Adrenal gland (tissue), 12 donors: Measurements from ENCODE around the gene CGREF1. TPM values are rescaled to one million over a fixed set of nuclear protein-coding genes. Genes with fewer than 3 reads are reported as not detected.
A peak's percentile ranks its signal among the peaks of the same experiment; 100 is the strongest.

Experiments used
- DNase-seq, 7 donors: peaks; one replicate each; pipeline ENCODE4 v3.0.0-alpha.2; 2019 to 2020
- H3K27ac ChIP-seq, 5 donors: fragments of 200-600 bp; sonication (generic) in 4 of 5; 1 replicate in 3 of 5; 2 replicates in 2 of 5; pipeline versions ENCODE4 v1.5.1 to v1.8.0; 2016 to 2020; ENCODE audit warnings: mild to moderate bottlenecking in 1 of 5
- H3K27me3 ChIP-seq: fragments of 200-600 bp; 2 replicates; pipeline ENCODE4 v1.8.0; 2021
- H3K36me3 ChIP-seq, 2 donors: fragments of 200-600 bp; replicated peaks in 1 of 2; 1 replicate in 1 of 2; 2 replicates in 1 of 2; pipeline versions ENCODE4 v1.5.1 to v1.8.0; 2018 to 2022
- H3K4me1 ChIP-seq, 2 donors: fragments of 200-600 bp; replicated peaks in 1 of 2; 1 replicate in 1 of 2; 2 replicates in 1 of 2; pipeline versions ENCODE4 v1.5.1 to v1.8.0; 2018 to 2021
- H3K4me3 ChIP-seq, 4 donors: fragments of 200-600 bp; sonication (generic) in 3 of 4; one replicate each; pipeline ENCODE4 v1.5.1; 2016 to 2018
- H3K9me3 ChIP-seq, 3 donors: fragments of 200-600 bp; sonication (generic) in 1 of 3; replicated peaks in 1 of 3; 1 replicate in 2 of 3; 2 replicates in 1 of 3; pipeline versions ENCODE4 v1.5.1 to v1.8.0; 2016 to 2021
- POLR2A ChIP-seq, 2 donors: fragments of 450-650 bp; IDR thresholded peaks; one replicate each; pipeline ENCODE4 v1.6.1; 2017; ENCODE audit warnings: antibody characterized with exemption in 2 of 2, mild to moderate bottlenecking in 2 of 2, moderate library complexity in 1 of 2
- WGBS, 4 donors: extraction: QIAGEN DNeasy Blood & Tissue Kit in 2 of 4; methylation state at CpG; one replicate each; pipeline versions ENCODE4 v1.1.5 to v1.1.7; 2013 to 2017; 5-methylcytosine and 5-hydroxymethylcytosine counted together
- intact Hi-C, 2 donors: fragments of 100-400 bp; cut with DNase I; formaldehyde crosslinking; loops; one replicate each; pipeline versions ENCODE4 v1.14.1 to v1.15.0; 2022 to 2023
- polyA plus RNA-seq, 3 donors: library from polyadenylated mRNA; stranded (reverse); fragments of 200-250 nt in 2 of 3; fragments of 350-450 nt in 1 of 3; fragmentation: Illumina TruSeq in 1 of 3; extraction: RNeasy Lipid Tissue Mini Kit (QIAGEN cat#74804) in 1 of 3; gene quantifications; one replicate each; pipeline ENCODE4 v1.2.3, GENCODE V29; 2013 to 2014
- total RNA-seq, 9 donors: library from RNA; depleted of rRNA in 4 of 9; stranded (reverse); fragments of >200 nt in 4 of 9; fragments of 120-200 nt in 1 of 9; fragmentation: NEBNext Ultra II Directional in 1 of 9; extraction: Animal tissue kit (Norgen Biotek cat#: 25700) in 1 of 9; gene quantifications; one replicate each; pipeline versions ENCODE4 v1.1.0 to v1.2.4, GENCODE V29; 2013 to 2023
- TF ChIP-seq, protein P1 (sequence below), 6 experiments: fragments of 450-650 bp in 4 of 6; fragments of 200-600 bp in 2 of 6; sonication (generic) in 1 of 6; IDR thresholded peaks; 1 replicate in 5 of 6; 2 replicates in 1 of 6; pipeline versions ENCODE4 v1.5.1 to v1.8.0; 2016 to 2021; ENCODE audit warnings: antibody characterized with exemption in 6 of 6, mild to moderate bottlenecking in 2 of 6, moderate library complexity in 1 of 6
- donor health status: healthy with polysubstance abuse.
- donor health status: Bipolar disorder and iron deficiency.
- donor health status: DM: yes; HTN: yes; CAD: no.
- donor health status: DM: no; HTN: no; CAD: no.
- donor health status: DM: no; HTN: no; CAD: no.
- donor health status: DM: yes; HTN: yes; CAD: no.

CGREF1 gene
- total and polyA plus RNA-seq, 12 donors = 0.52 to 4.7 (median 1.3) TPM; not detected in 1

GRCh38 chr2:27095745-27096651 is 22.9 kb downstream of the CGREF1 start:
- H3K9me3 ChIP-seq = no peaks in the 10 kb centered on the region
- peak overlapping the region in 3 of 5 donors; percentile 52 to 78 (median 58) for H3K27ac ChIP-seq
- TF ChIP-seq, protein P1, sequence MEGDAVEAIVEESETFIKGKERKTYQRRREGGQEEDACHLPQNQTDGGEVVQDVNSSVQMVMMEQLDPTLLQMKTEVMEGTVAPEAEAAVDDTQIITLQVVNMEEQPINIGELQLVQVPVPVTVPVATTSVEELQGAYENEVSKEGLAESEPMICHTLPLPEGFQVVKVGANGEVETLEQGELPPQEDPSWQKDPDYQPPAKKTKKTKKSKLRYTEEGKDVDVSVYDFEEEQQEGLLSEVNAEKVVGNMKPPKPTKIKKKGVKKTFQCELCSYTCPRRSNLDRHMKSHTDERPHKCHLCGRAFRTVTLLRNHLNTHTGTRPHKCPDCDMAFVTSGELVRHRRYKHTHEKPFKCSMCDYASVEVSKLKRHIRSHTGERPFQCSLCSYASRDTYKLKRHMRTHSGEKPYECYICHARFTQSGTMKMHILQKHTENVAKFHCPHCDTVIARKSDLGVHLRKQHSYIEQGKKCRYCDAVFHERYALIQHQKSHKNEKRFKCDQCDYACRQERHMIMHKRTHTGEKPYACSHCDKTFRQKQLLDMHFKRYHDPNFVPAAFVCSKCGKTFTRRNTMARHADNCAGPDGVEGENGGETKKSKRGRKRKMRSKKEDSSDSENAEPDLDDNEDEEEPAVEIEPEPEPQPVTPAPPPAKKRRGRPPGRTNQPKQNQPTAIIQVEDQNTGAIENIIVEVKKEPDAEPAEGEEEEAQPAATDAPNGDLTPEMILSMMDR (IDR thresholded peaks at IDR 0.05) = no peak
- H3K27me3 ChIP-seq = no peaks in the 10 kb centered on the region
- DNase-seq = peak; percentile 68 to 85 (median 76)
- 5 to 21% (median 17%) methylated on average over 7 to 18 of the region's 18 CpGs for WGBS, 4 donors
- H3K36me3 ChIP-seq = no peaks in the 10 kb centered on the region
- H3K4me3 ChIP-seq = peak overlapping the region in 2 of 4 donors; percentile 5 to 41
- peaks cover 13 to 26% of the 10 kb centered on the region in 2 donors for H3K4me1 ChIP-seq
- intact Hi-C loops = loop anchor here (5.0 to 10.0 kb wide), 2 partner anchors 179 to 206 kb away; partner anchors contain the start of gene DNAJC5G (in 2 of the 2)

- TF ChIP-seq, protein P1 (IDR thresholded peaks at IDR 0.05) = no peak
- no peak for TF ChIP-seq POLR2A (IDR thresholded peaks at IDR 0.05)
- Histone ChIP-seq H3K27me3 (no peaks in the 10 kb centered on the region), H3K9me3 (no peaks in the 10 kb centered on the region), H3K36me3 (no peaks in the 10 kb centered on the region), H3K27ac (peak overlapping the region in 3 of 5 donors; percentile 52 to 78 (median 58)), H3K4me3 (no peak overlapping the region), H3K4me1 (peaks cover 13 to 26% of the 10 kb centered on the region in 2 donors)
- intact Hi-C loops = loop anchor here (5.0 to 10.0 kb wide), 2 partner anchors 179 to 207 kb away; partner anchors contain the start of gene DNAJC5G (in 2 of the 2)
- DNase-seq = no peak
- 65 to 83% (median 70%) methylated on average over 2 of the region's 2 CpGs; no CpG with 5 or more reads in 1 of the 4 donors for WGBS, 4 donors
Observed at GRCh38 chr2:27095427-27095744, 23.5 kb downstream of the CGREF1 start.

GRCh38 chr2:27094353-27094984 is 24.5 kb downstream of the CGREF1 start:
- intact Hi-C loops = loop anchor here (10.0 kb wide), 1 partner anchor 180 kb away; the partner anchor contains the start of gene DNAJC5G (in 2 of the 2)
- 93 to 95% (median 95%) methylated on average over 21 to 24 of the region's 24 CpGs for WGBS, 4 donors
- peak in 1 of 7 donors; percentile 26 for DNase-seq

More at GRCh38 chr2:27094353-27094984, 24.5 kb downstream of the CGREF1 start:
- Histone ChIP-seq H3K27me3 (no peaks in the 10 kb centered on the region), H3K4me3 (no peak overlapping the region), H3K9me3 (no peaks in the 10 kb centered on the region), H3K36me3 (no peaks in the 10 kb centered on the region), H3K27ac (no peak overlapping the region), H3K4me1 (peaks cover 13 to 26% of the 10 kb centered on the region in 2 donors)
- TF ChIP-seq, protein P1 (IDR thresholded peaks at IDR 0.05) = no peak
- no peak for TF ChIP-seq POLR2A (IDR thresholded peaks at IDR 0.05)
